Loucy (cell line): ENCODE data around the gene INHBC.

Experiments
- H2AFZ ChIP-seq: fragments of 200-600 bp; sonication (generic); 2 replicates; pipeline ENCODE4 v1.6.0; 2016; ENCODE audit warnings: antibody characterized with exemption, mild to moderate bottlenecking, low read length, moderate library complexity
- H3F3A ChIP-seq: fragments of 200-600 bp; 2 replicates; pipeline ENCODE4 v1.6.0; 2016; ENCODE audit warnings: antibody characterized with exemption, low read depth, mild to moderate bottlenecking
- H3K27me3 ChIP-seq: fragments of 200-600 bp; sonication (generic); 2 replicates; pipeline ENCODE4 v1.6.1; 2014; ENCODE audit warnings: low read length, mild to moderate bottlenecking; ENCODE audit not compliant: insufficient read depth, poor library complexity, severe bottlenecking
- H3K36me3 ChIP-seq: fragments of 200-600 bp; sonication (generic); 2 replicates; pipeline ENCODE4 v1.6.1; 2016; ENCODE audit warnings: low read length; ENCODE audit not compliant: insufficient read depth
- H3K4me1 ChIP-seq: fragments of 200-600 bp; sonication (generic); 2 replicates; pipeline ENCODE4 v1.5.1; 2014; ENCODE audit warnings: low read length, mild to moderate bottlenecking; ENCODE audit not compliant: insufficient read depth, poor library complexity, severe bottlenecking
- H3K4me2 ChIP-seq: fragments of 200-600 bp; sonication (generic); 2 replicates; pipeline ENCODE4 v1.6.0; 2014; ENCODE audit warnings: antibody characterized with exemption, low read length, low read depth, mild to moderate bottlenecking; ENCODE audit not compliant: poor library complexity, severe bottlenecking
- H3K4me3 ChIP-seq: fragments of 200-600 bp; sonication (generic); 2 replicates; pipeline ENCODE4 v1.5.1; 2014; ENCODE audit warnings: low read length, mild to moderate bottlenecking, mixed read lengths; ENCODE audit not compliant: poor library complexity, severe bottlenecking
- H3K79me2 ChIP-seq: fragments of 200-600 bp; sonication (generic); 2 replicates; pipeline ENCODE4 v1.6.1; 2014; ENCODE audit warnings: low read length; ENCODE audit not compliant: insufficient read depth
- H3K9ac ChIP-seq: fragments of 200-600 bp; sonication (generic); 2 replicates; pipeline ENCODE4 v1.6.0; 2014; ENCODE audit warnings: mild to moderate bottlenecking, low read depth, low read length, moderate library complexity; ENCODE audit not compliant: poor library complexity, severe bottlenecking
- H3K9me2 ChIP-seq: fragments of 200-600 bp; sonication (generic); replicated peaks from 2 replicates; pipeline ENCODE4 v1.6.1; 2016; ENCODE audit warnings: low read depth, low read length, mixed read lengths
- H3K9me3 ChIP-seq: fragments of 200-600 bp; sonication (generic); 2 replicates; pipeline ENCODE4 v1.6.1; 2014; ENCODE audit warnings: mild to moderate bottlenecking, antibody characterized with exemption, low read length, low read depth; ENCODE audit not compliant: insufficient read depth
- H4K20me1 ChIP-seq: fragments of 200-600 bp; sonication (generic); 2 replicates; pipeline ENCODE4 v1.6.0; 2014; ENCODE audit warnings: antibody characterized with exemption, low read length, mild to moderate bottlenecking; ENCODE audit not compliant: insufficient read depth, poor library complexity, severe bottlenecking
- CTCF ChIP-seq: fragments of 200-600 bp; sonication (generic); conservative IDR thresholded peaks from 2 replicates; pipeline ENCODE4 v1.5.1; 2014; ENCODE audit warnings: mild to moderate bottlenecking, antibody characterized with exemption, low read length
- EZH2phosphoT487 ChIP-seq: fragments of 200-600 bp; IDR thresholded peaks from 2 replicates; pipeline ENCODE4 v1.6.1; 2018; ENCODE audit warnings: antibody characterized with exemption, mild to moderate bottlenecking, moderate library complexity, borderline replicate concordance

The INHBC gene

GRCh38 chr12:57487055-57487596, 52.5 kb downstream of the INHBC start:
- peaks cover 25% of the 10 kb centered on the region for H4K20me1 ChIP-seq
- H3K9ac ChIP-seq, result no peak overlapping the region
- no peaks in the 10 kb centered on the region for H3K27me3 ChIP-seq
- H3K4me2 ChIP-seq, result no peak overlapping the region
- no peak for TF ChIP-seq EZH2phosphoT487
- TF ChIP-seq CTCF, result no peak
- no peaks in the 10 kb centered on the region for H3K9me2 ChIP-seq
- H3K36me3 ChIP-seq, result peaks cover 19% of the 10 kb centered on the region; the same call in 1 of the 2 replicates
- peak overlapping the region; percentile 71 for H2AFZ ChIP-seq
- H3K79me2 ChIP-seq, result peaks cover 32% of the 10 kb centered on the region
- no peak overlapping the region for H3K4me3 ChIP-seq
- H3K9me3 ChIP-seq, result no peaks in the 10 kb centered on the region
- H3K4me1 ChIP-seq, result peaks cover 19% of the 10 kb centered on the region
- no peaks in the 10 kb centered on the region for H3F3A ChIP-seq

- peaks cover 19% of the 10 kb centered on the region; the same call in 1 of the 2 replicates for H3K36me3 ChIP-seq
- TF ChIP-seq CTCF (peak; percentile 61), EZH2phosphoT487 (no peak)
- peak within 1 kb of the TSS; percentile 97 for H3K9ac ChIP-seq
- peaks cover 26% of the 10 kb centered on the region for H4K20me1 ChIP-seq
- peaks cover 32% of the 10 kb centered on the region for H3K79me2 ChIP-seq
- peaks cover 19% of the 10 kb centered on the region for H3K4me1 ChIP-seq
- no peaks in the 10 kb centered on the region for H3K9me2 ChIP-seq
- peak within 1 kb of the TSS; percentile 71 for H2AFZ ChIP-seq
- no peaks in the 10 kb centered on the region for H3F3A ChIP-seq
- no peaks in the 10 kb centered on the region for H3K9me3 ChIP-seq
- H3K4me2 ChIP-seq, result peak within 1 kb of the TSS; percentile 91
- no peaks in the 10 kb centered on the region for H3K27me3 ChIP-seq
- H3K4me3 ChIP-seq, result peak within 1 kb of the TSS; percentile 90
Observed at GRCh38 chr12:57487597-57488401, 53.2 kb downstream of the INHBC start, which contains the start of gene MARS1. Gene MARS1, plus strand, starts transcription at chr12:57488068. Its CDS starts 23 bp downstream, at chr12:57488091.

GRCh38 chr12:57488402-57489156, 54.0 kb downstream of the INHBC start:
- peaks cover 29% of the 10 kb centered on the region for H4K20me1 ChIP-seq
- H3K9me2 ChIP-seq, result no peaks in the 10 kb centered on the region
- no peaks in the 10 kb centered on the region for H3F3A ChIP-seq
- H3K79me2 ChIP-seq, result peaks cover 32% of the 10 kb centered on the region
- peak overlapping the region; percentile 97 for H3K9ac ChIP-seq
- peaks cover 19% of the 10 kb centered on the region for H3K4me1 ChIP-seq
- no peaks in the 10 kb centered on the region for H3K27me3 ChIP-seq
- H2AFZ ChIP-seq, result no peak overlapping the region
- TF ChIP-seq EZH2phosphoT487 (no peak), CTCF (no peak)
- peak overlapping the region; percentile 90 for H3K4me3 ChIP-seq
- H3K4me2 ChIP-seq, result peak overlapping the region; percentile 91
- H3K9me3 ChIP-seq, result no peaks in the 10 kb centered on the region
- peaks cover 22% of the 10 kb centered on the region; the same call in 1 of the 2 replicates for H3K36me3 ChIP-seq
